ENCODE measurements around the gene SH2D4B.

- TF ChIP-seq CTCF (IDR thresholded peaks at IDR 0.05; ENCODE audit: low read length) (no peak), EZH2 (IDR thresholded peaks at IDR 0.05; ENCODE audit: borderline replicate concordance, low read length) (no peak)
Observed at GRCh38 chr10:80649183-80649582, 111.5 kb downstream of the SH2D4B start.

All from OCI-LY1 (cell line).